Measurements from ENCODE around the gene TMEM147. TPM values are rescaled to one million over a fixed set of nuclear protein-coding genes. Genes with fewer than 3 reads are reported as not detected.

The TMEM147 gene
- total and polyA plus RNA-seq, 7 donors = 24.5 to 123 (median 68.3) TPM

- intact Hi-C loops (cut with DNase I) = no loop called here
- no peak for DNase-seq
- no peak for TF ChIP-seq POLR2A (IDR thresholded peaks at IDR 0.05)
- TF ChIP-seq CTCF (IDR thresholded peaks at IDR 0.05) = no peak
- TF ChIP-seq POLR2AphosphoS5 (IDR thresholded peaks at IDR 0.05) = no peak
- no peak for TF ChIP-seq EP300 (IDR thresholded peaks at IDR 0.05)
- no peak overlapping the region for H3K27ac ChIP-seq
- peaks cover 0 to 21% (median 2%) of the 10 kb centered on the region in 3 donors for H3K27me3 ChIP-seq
- H3K9me3 ChIP-seq = no peaks in the 10 kb centered on the region
- H3K4me3 ChIP-seq = no peak overlapping the region
- WGBS, 2 donors = 80 to 87% methylated on average over 16 of the region's 16 CpGs
- no peaks in the 10 kb centered on the region for H3K4me1 ChIP-seq
- no peaks in the 10 kb centered on the region for H3K36me3 ChIP-seq
Measured at GRCh38 chr19:35521124-35521743, 24.2 kb upstream of the TMEM147 start.

- no peaks in the 10 kb centered on the region for H3K36me3 ChIP-seq
- H3K27ac ChIP-seq = no peak overlapping the region
- intact Hi-C loops (cut with DNase I) = no loop called here
- WGBS, 2 donors = 22 to 67% methylated on average over 12 of the region's 12 CpGs
- no peak for DNase-seq
- H3K4me1 ChIP-seq = no peaks in the 10 kb centered on the region
- no peak overlapping the region for H3K4me3 ChIP-seq
- H3K9me3 ChIP-seq = no peaks in the 10 kb centered on the region
- TF ChIP-seq CTCF (IDR thresholded peaks at IDR 0.05) (no peak), EP300 (IDR thresholded peaks at IDR 0.05) (no peak), POLR2A (IDR thresholded peaks at IDR 0.05) (no peak), POLR2AphosphoS5 (IDR thresholded peaks at IDR 0.05) (no peak)
- peaks cover under 1 to 36% (median 2%) of the 10 kb centered on the region in 3 donors for H3K27me3 ChIP-seq
Measured at GRCh38 chr19:35522745-35523327, 22.6 kb upstream of the TMEM147 start.

DNA sequence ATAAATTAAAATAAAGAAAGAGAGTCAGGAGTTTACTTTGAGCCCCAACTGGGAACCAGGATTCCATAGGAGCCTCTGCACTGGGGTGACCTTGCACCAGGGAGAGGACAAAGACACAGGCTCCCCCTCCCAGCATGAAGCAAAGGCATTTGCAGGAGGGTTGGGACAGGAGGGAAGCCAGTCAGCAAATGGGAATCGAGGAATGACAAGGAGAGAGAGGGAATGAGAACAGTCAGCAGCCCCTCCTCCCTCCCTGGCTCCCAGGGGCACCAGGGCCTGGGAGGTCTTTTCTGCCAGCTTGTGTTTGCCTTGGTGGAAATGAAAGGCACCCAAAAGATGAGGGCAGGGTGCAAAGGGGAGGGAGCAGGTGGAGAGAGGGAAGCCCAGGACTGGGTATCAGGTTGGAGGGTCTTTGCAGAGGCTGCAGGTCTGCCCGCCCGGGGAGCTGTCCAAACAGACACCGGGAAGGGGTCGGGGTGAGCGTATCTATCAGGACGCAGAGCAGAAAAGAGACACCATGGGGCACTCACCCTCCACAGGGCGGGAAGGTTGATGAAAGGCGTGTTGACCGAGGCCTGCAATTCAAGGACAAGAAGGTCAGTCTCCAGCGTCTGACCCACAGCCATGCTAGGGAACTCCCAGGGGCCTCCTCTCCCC, 21.1 kb upstream of the TMEM147 start:
- no peak overlapping the region for H3K27ac ChIP-seq
- 62 to 78% methylated on average over 11 of the region's 11 CpGs for WGBS, 2 donors
- intact Hi-C loops (cut with DNase I) = no loop called here
- peaks cover 2 to 51% (median 10%) of the 10 kb centered on the region in 3 donors for H3K27me3 ChIP-seq
- no peaks in the 10 kb centered on the region for H3K9me3 ChIP-seq
- no peaks in the 10 kb centered on the region for H3K4me1 ChIP-seq
- H3K36me3 ChIP-seq = no peaks in the 10 kb centered on the region
- no peak overlapping the region for H3K4me3 ChIP-seq
- DNase-seq = no peak
- TF ChIP-seq POLR2AphosphoS5 (IDR thresholded peaks at IDR 0.05) (no peak), POLR2A (IDR thresholded peaks at IDR 0.05) (no peak), EP300 (IDR thresholded peaks at IDR 0.05) (no peak), CTCF (IDR thresholded peaks at IDR 0.05) (no peak)

DNA sequence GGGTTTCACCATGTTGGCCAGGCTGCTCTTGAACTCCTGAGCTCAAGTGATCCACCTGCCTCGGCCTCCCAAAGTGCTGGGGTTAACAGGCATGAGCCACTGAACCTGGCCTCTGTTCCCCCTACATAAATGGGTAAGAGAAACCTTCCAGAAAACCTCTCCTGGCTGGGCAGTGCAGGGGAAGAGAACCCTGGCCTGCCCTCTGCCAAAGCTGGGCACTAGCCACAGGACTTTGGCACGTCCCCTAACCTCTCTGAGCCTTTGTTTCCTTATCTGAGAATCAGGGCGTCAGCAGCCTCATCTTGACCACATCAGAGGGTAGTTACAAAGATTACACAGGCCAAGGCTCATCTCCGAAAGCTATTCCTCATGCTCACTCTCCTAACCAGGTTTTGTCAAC, 19.6 kb upstream of the TMEM147 start:
- Histone ChIP-seq H3K9me3 (no peaks in the 10 kb centered on the region), H3K4me3 (no peak overlapping the region), H3K4me1 (no peaks in the 10 kb centered on the region), H3K27me3 (peaks cover 5 to 66% (median 21%) of the 10 kb centered on the region in 3 donors), H3K27ac (no peak overlapping the region), H3K36me3 (no peaks in the 10 kb centered on the region)
- TF ChIP-seq EP300 (IDR thresholded peaks at IDR 0.05) = no peak
- TF ChIP-seq CTCF (IDR thresholded peaks at IDR 0.05) = no peak
- TF ChIP-seq POLR2AphosphoS5 (IDR thresholded peaks at IDR 0.05) = no peak
- TF ChIP-seq POLR2A (IDR thresholded peaks at IDR 0.05) = no peak
- DNase-seq = no peak
- WGBS, 2 donors = 72 to 82% methylated on average over 4 of the region's 4 CpGs
- intact Hi-C loops (cut with DNase I) = no loop called here
